Vagina (tissue), 2 donors: ENCODE results near the gene IFT122.

Source experiments
- CTCF ChIP-seq, 3 experiments: fragments of 450-650 bp in 2 of 3; fragments of 200-600 bp in 1 of 3; sonication (generic) in 1 of 3; IDR thresholded peaks; one replicate each; pipeline ENCODE4 v1.5.1; 2017 to 2019; ENCODE audit warnings: antibody characterized with exemption in 3 of 3, mild to moderate bottlenecking in 2 of 3, moderate library complexity in 2 of 3
- POLR2A ChIP-seq, 2 donors: fragments of 450-650 bp; IDR thresholded peaks; one replicate each; pipeline ENCODE4 v1.6.1; 2017; ENCODE audit warnings: antibody characterized with exemption in 2 of 2, mild to moderate bottlenecking in 2 of 2, moderate library complexity in 2 of 2

DNA sequence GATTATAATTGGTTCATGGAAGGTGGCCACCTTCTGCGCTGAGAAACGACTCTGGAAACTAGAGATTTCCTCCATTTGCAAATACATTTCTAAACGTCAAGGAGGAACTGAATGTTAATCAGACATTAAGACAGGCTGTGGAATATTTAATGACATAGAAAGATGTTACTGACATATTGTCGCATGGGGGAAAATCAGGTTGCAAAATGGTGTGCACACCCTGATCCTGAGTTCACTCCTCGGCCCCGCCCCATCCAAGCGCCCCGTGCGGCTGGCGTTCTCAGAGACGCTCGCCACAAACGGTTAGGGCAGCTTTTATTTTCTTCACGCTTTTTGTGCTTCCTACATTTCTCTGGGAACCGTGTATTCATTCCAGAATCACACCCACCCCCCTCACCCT is 113.7 kb downstream of the IFT122 start:
- TF ChIP-seq POLR2A (IDR thresholded peaks at IDR 0.05) (no peak), CTCF (IDR thresholded peaks at IDR 0.05) (no peak)
